ENCODE results near the gene NEDD4L.

GRCh38 chr18:58412844-58413666, 369.0 kb downstream of the NEDD4L start:
- no peak for TF ChIP-seq CTCF (IDR thresholded peaks at IDR 0.05; ENCODE audit: insufficient read depth, low read depth, low read length)
- TF ChIP-seq EZH2 (IDR thresholded peaks at IDR 0.05; ENCODE audit: insufficient read depth, low read length): no peak
